ENCODE results near the gene PTGES. TPM values are rescaled to one million over a fixed set of nuclear protein-coding genes. Genes with fewer than 3 reads are reported as not detected.
"Not testable (repeated sequence)": the region's sequence is repeated elsewhere in the genome, so short reads cannot be mapped to it uniquely, and the experiment has no call there.

Gene PTGES, protein sequence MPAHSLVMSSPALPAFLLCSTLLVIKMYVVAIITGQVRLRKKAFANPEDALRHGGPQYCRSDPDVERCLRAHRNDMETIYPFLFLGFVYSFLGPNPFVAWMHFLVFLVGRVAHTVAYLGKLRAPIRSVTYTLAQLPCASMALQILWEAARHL
- 10 to 100 TPM; 14.7 to 33.0 (median 25.7) TPM for total RNA-seq

GRCh38 chr9:129752900-129753729 lies at the start of gene PTGES:
Gene PTGES, minus strand, starts transcription at chr9:129753042. Its CDS starts 30 bp downstream, at chr9:129753012.
- DNase-seq (ENCODE audit: low spot score in 2 of 2) = peak; percentile 51 to 53
- TF ChIP-seq POLR2A (IDR thresholded peaks at IDR 0.05) = peak in 1 of 2 donors; percentile 41
- no peak for TF ChIP-seq EP300 (IDR thresholded peaks at IDR 0.05)
- H3K4me3 ChIP-seq = peak within 1 kb of the TSS; percentile 10 to 53 (median 28)
- H3K9me3 ChIP-seq = no peaks in the 10 kb centered on the region
- H3K4me1 ChIP-seq = peaks cover 0 to 29% (median 15%) of the 10 kb centered on the region in 4 donors
- no peaks in the 10 kb centered on the region for H3K27me3 ChIP-seq
- 17 to 29% methylated on average over 10 to 21 of the region's 23 CpGs for WGBS, 2 donors
- H3K36me3 ChIP-seq = no peaks in the 10 kb centered on the region
- H3K27ac ChIP-seq = peak within 1 kb of the TSS in 3 of 4 donors; percentile 19 to 63 (median 46)

DNA sequence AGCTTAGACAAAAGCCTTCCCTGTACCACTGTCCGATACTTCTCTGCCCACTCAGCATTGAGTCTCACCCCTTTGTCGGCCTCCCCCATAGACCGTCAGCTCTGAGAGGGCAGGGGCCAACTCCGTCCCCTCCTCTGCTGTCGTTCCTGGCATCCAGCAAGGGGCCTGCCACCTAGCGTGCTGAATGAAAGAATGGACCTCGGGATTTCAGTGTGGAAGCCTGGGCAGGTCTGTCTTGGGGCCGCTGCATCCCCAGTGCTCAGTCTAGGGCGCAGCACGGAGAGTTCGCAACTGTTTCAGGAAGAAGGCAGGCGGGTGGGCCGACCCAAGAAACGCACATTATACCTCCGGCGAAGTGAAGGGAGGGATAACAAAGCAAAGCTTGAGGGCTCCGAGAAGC lies 48.7 kb upstream of the PTGES start:
- Histone ChIP-seq H3K36me3 (peaks cover 0 to 17% (median 0%) of the 10 kb centered on the region in 3 donors), H3K27ac (no peak overlapping the region), H3K4me1 (peaks cover 0 to 11% (median 8%) of the 10 kb centered on the region in 4 donors), H3K4me3 (no peak overlapping the region), H3K27me3 (no peaks in the 10 kb centered on the region), H3K9me3 (no peaks in the 10 kb centered on the region)
- 75 to 85% methylated on average over 15 to 17 of the region's 17 CpGs for WGBS, 2 donors
- no peak for TF ChIP-seq POLR2A (IDR thresholded peaks at IDR 0.05)
- TF ChIP-seq, protein P1, sequence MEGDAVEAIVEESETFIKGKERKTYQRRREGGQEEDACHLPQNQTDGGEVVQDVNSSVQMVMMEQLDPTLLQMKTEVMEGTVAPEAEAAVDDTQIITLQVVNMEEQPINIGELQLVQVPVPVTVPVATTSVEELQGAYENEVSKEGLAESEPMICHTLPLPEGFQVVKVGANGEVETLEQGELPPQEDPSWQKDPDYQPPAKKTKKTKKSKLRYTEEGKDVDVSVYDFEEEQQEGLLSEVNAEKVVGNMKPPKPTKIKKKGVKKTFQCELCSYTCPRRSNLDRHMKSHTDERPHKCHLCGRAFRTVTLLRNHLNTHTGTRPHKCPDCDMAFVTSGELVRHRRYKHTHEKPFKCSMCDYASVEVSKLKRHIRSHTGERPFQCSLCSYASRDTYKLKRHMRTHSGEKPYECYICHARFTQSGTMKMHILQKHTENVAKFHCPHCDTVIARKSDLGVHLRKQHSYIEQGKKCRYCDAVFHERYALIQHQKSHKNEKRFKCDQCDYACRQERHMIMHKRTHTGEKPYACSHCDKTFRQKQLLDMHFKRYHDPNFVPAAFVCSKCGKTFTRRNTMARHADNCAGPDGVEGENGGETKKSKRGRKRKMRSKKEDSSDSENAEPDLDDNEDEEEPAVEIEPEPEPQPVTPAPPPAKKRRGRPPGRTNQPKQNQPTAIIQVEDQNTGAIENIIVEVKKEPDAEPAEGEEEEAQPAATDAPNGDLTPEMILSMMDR (IDR thresholded peaks at IDR 0.05) = no peak
- no peak for TF ChIP-seq EP300 (IDR thresholded peaks at IDR 0.05)
- no peak for DNase-seq (ENCODE audit: low spot score in 2 of 2)

DNA sequence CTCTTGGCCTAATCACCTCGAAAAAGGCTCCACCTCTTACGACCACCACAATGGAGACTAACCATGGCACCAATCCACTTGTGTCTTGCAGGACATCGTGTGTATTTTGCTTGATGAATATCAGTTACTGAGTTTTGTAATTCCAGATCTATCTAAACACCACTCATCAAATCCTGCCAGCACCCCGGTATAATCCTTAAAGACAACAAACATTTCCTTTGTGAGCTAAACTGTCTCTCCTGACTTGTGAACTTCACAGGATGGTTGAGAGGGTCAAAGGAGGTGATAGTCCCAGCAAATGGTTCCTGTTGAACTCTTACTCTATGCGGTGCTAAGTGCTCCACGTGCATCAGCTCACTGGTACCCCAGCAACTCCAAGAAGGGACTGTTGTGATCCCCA lies 46.1 kb upstream of the PTGES start:
- TF ChIP-seq POLR2A (IDR thresholded peaks at IDR 0.05) (no peak), EP300 (IDR thresholded peaks at IDR 0.05) (no peak)
- TF ChIP-seq, protein P1 (IDR thresholded peaks at IDR 0.05) = no peak
- peaks cover 0 to 5% (median 4%) of the 10 kb centered on the region in 4 donors for H3K4me1 ChIP-seq

DNA sequence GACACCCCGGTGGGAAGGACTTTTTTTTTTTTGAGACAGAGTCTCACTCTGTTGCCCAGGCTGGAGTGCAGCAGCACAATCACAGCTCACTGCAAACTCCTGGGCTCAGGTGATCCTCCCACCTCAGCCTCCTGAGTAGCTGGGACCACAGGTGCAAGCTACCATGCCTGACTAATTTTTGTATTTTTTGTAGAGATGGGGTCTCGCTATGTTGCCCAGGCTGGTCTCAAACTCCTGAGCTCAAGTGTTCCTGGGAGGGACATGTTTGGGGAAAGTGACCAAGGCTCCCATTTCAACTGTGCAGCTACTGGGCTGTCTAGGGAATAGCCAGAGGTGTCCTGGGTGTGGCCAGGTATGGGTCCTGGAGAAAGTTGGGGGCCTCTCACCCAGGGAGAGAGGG lies 43.2 kb upstream of the PTGES start:
- WGBS, 2 donors = 73 to 79% methylated on average over 2 of the region's 2 CpGs

More for the DNA sequence above, 46.1 kb upstream of the PTGES start:
- H3K4me3 ChIP-seq = no peak overlapping the region
- no peak for DNase-seq (ENCODE audit: low spot score in 2 of 2)
- H3K9me3 ChIP-seq = no peaks in the 10 kb centered on the region
- no peak overlapping the region for H3K27ac ChIP-seq
- H3K36me3 ChIP-seq = no peaks in the 10 kb centered on the region
- no peaks in the 10 kb centered on the region for H3K27me3 ChIP-seq
- WGBS, 2 donors = 65 to 73% methylated on average over 6 of the region's 6 CpGs

GRCh38 chr9:129794549-129794948 lies 41.7 kb upstream of the PTGES start:
- Histone ChIP-seq H3K36me3 (no peaks in the 10 kb centered on the region), H3K4me1 (no peaks in the 10 kb centered on the region)
- 81 to 83% methylated on average over 8 of the region's 8 CpGs for WGBS, 2 donors

More for the DNA sequence above, 43.2 kb upstream of the PTGES start:
- not testable (repeated sequence) for H3K27ac ChIP-seq; H3K9me3 ChIP-seq; H3K4me3 ChIP-seq; H3K4me1 ChIP-seq; H3K27me3 ChIP-seq; H3K36me3 ChIP-seq; DNase-seq (ENCODE audit: low spot score in 2 of 2)

More at GRCh38 chr9:129794549-129794948, 41.7 kb upstream of the PTGES start:
- TF ChIP-seq EP300 (IDR thresholded peaks at IDR 0.05) (no peak), POLR2A (IDR thresholded peaks at IDR 0.05) (no peak)
- TF ChIP-seq, protein P1 (IDR thresholded peaks at IDR 0.05) = no peak
- Histone ChIP-seq H3K9me3 (no peaks in the 10 kb centered on the region), H3K27ac (no peak overlapping the region), H3K27me3 (peaks cover 0 to 9% of the 10 kb centered on the region in 2 donors), H3K4me3 (no peak overlapping the region)
- no peak for DNase-seq (ENCODE audit: low spot score in 2 of 2)

Data from tibial nerve (tissue), 4 donors.